NCI-H748 (cell line): ENCODE data around the gene TULP3.
A peak's percentile ranks its signal among the peaks of the same experiment; 100 is the strongest.

Experiments
- DNase-seq: peaks from one replicate; lab custom pipeline; 2025; ENCODE audit not compliant: unreplicated experiment; lab: John Stamatoyannopoulos, UW

TULP3 gene

GRCh38 chr12:2925322-2925995 is 34.8 kb downstream of the TULP3 start:
- no peak for DNase-seq

- DNase-seq = no peak
Observed at GRCh38 chr12:2930865-2931264, 40.2 kb downstream of the TULP3 start.

GRCh38 chr12:2933586-2933985 is 42.9 kb downstream of the TULP3 start:
- DNase-seq = no peak

GRCh38 chr12:2934371-2934770 is 43.7 kb downstream of the TULP3 start:
- no peak for DNase-seq

GRCh38 chr12:2936301-2936700 is 45.6 kb downstream of the TULP3 start:
- DNase-seq = no peak

- DNase-seq = no peak
Observed at GRCh38 chr12:2937500-2937899, 46.8 kb downstream of the TULP3 start.

GRCh38 chr12:2939191-2939590 is 48.5 kb downstream of the TULP3 start:
- DNase-seq = no peak

- no peak for DNase-seq
Observed at GRCh38 chr12:2940564-2940963, 49.9 kb downstream of the TULP3 start.

GRCh38 chr12:2941524-2941923 is 50.8 kb downstream of the TULP3 start:
- no peak for DNase-seq

- peak; percentile 41 for DNase-seq
Observed at GRCh38 chr12:2944401-2945047, 53.8 kb downstream of the TULP3 start.

GRCh38 chr12:2949411-2949810 is 58.7 kb downstream of the TULP3 start:
- DNase-seq = no peak

- DNase-seq = no peak
Observed at GRCh38 chr12:2955888-2956287, 65.2 kb downstream of the TULP3 start.

GRCh38 chr12:2957816-2958431 is 67.2 kb downstream of the TULP3 start:
- DNase-seq = no peak

GRCh38 chr12:2958432-2959191 is 67.9 kb downstream of the TULP3 start:
- peak; percentile 43 for DNase-seq

GRCh38 chr12:2959192-2959504 is 68.5 kb downstream of the TULP3 start, which contains the start of gene TEAD4:
TSS of gene TEAD4 (plus strand) at chr12:2959397.
- no peak for DNase-seq

GRCh38 chr12:2959505-2960389 is 69.1 kb downstream of the TULP3 start:
- peak; percentile 54 for DNase-seq

- peak; percentile 22 for DNase-seq
Observed at GRCh38 chr12:2960390-2960956, 69.8 kb downstream of the TULP3 start.

GRCh38 chr12:2960996-2961616 is 70.4 kb downstream of the TULP3 start:
- DNase-seq = no peak

GRCh38 chr12:2961705-2962104 is 71.0 kb downstream of the TULP3 start:
- DNase-seq = no peak

- DNase-seq = no peak
Observed at GRCh38 chr12:2963154-2963759, 72.6 kb downstream of the TULP3 start.
